HepG2 (cell line): ENCODE measurements around the gene SYS1.

Source experiments
- IRF1 ChIP-seq: sonication (generic); formaldehyde crosslinking; IDR thresholded peaks from 2 replicates; pipeline ENCODE4 v1.4.0; 2020; ENCODE audit warnings: low read depth, mild to moderate bottlenecking, missing genetic modification reagents
- ZHX2 ChIP-seq, 2 experiments: sonication (generic) in 1 of 2; formaldehyde crosslinking in 1 of 2; IDR thresholded peaks; 2 replicates each; pipeline versions ENCODE4 v1.6.1 to v1.9.0; 2014 to 2022; ENCODE audit warnings: antibody characterized with exemption in 1 of 2, borderline replicate concordance in 1 of 2, inconsistent platforms in 1 of 2, low read depth in 1 of 2, missing genetic modification reagents in 1 of 2
- ZNF10 ChIP-seq: sonication (generic); formaldehyde crosslinking; IDR thresholded peaks from 2 replicates; pipeline ENCODE4 v1.4.0; 2020; ENCODE audit warnings: mild to moderate bottlenecking, low read depth, missing genetic modification reagents, borderline replicate concordance
- ZNF367 ChIP-seq: sonication (generic); formaldehyde crosslinking; IDR thresholded peaks from 2 replicates; pipeline ENCODE4 v1.4.0; 2020; ENCODE audit warnings: missing genetic modification reagents, borderline replicate concordance

- no peak; the same call in 1 of the 2 replicates for TF ChIP-seq ZHX2 (IDR thresholded peaks at IDR 0.05; ENCODE audit: low read depth)
- no peak for TF ChIP-seq ZHX2 (CRISPR knock-in tag; IDR thresholded peaks at IDR 0.05; ENCODE audit: borderline replicate concordance)
- no peak for TF ChIP-seq IRF1 (CRISPR knock-in tag)
- no peak for TF ChIP-seq ZNF367
- no peak for TF ChIP-seq ZNF10 (CRISPR knock-in tag)
Measured at GRCh38 chr20:45373353-45374100, 10.6 kb downstream of the SYS1 start.
